NCI-H2171 (cell line): Measurements from ENCODE around the gene GRB10.
"Not testable (repeated sequence)": the region's sequence is repeated elsewhere in the genome, so short reads cannot be mapped to it uniquely, and the experiment has no call there.

Experiments used
- DNase-seq: peaks from one replicate; lab custom pipeline; 2025; lab: John Stamatoyannopoulos, UW

GRB10 gene

DNA sequence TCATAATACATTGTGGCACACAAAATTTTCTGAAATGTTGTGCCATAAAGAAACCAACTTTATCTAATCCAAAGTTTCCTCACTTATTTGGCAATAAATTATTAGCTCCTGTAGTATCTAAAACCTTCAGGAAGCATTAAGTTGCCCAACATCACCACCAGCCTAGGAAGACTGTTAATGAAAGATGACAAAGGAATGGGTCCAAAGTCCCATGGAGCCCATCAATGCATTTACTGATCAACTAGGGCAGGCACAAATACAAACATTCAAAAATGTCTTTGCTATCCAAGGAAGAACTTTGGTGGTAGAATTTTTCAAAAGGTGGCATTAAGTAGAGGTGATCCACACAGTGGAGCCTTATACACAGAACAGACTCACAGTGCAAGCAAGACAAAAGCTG lies 4.5 kb downstream of the GRB10 start:
- DNase-seq, result no peak

DNA sequence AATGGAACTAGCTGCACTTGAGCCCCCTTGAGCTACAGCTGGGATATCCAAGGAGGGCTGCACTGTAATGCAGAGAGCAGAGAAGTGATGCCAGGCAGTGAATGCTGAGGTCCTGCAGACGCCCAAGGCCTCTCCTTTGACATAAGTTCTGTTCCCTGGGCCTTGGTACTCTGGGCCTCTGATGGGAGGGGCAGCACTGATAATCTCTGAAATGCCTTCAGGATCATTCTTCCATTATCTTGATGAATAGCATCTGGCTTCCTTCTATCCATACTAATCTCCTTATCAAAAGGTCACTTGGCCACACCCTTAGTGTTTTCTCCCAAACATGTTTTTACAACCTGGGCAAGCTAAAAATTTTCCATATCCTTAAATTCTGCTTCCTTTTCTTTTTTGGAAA lies 6.9 kb downstream of the GRB10 start:
- DNase-seq, result no peak

DNA sequence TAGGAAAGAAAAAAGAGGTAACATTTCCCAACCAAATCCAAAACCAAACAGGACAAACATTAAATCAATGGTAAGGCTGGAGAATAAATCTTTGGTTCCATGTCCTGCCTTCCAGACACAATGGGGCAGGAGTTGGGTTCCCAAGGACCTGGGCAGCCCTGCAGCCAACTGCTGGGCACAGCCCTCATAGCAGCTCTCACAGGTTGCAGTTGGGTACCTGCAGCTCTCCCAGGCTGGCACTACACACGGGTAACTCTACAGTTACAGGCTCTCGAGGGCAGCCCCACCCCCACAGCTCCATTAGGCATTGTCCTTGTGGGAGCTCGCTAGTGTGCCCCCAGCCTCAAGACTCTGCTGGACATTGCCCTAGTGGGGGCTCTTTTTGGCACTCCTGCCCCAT lies 7.5 kb downstream of the GRB10 start:
- DNase-seq, result no peak

DNA sequence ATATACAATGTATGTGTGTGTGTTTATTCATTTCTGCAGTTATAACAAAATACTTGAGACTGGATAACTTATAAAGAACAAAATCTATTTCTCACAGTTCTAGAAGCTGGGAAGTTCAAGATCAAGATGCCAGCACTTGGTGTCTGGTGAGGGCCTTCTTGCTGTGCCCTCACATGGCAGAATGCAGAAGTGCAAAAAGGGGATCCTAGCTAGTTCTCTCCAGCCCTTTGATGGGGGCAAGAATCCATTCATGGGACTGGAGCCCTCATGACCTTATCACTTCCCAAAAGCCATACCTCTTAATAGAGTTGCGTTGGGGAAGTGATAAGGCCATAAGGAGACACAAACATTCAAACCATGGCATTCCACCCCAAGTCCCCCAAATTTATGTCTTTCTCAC lies 8.4 kb downstream of the GRB10 start:
- no peak for DNase-seq

DNA sequence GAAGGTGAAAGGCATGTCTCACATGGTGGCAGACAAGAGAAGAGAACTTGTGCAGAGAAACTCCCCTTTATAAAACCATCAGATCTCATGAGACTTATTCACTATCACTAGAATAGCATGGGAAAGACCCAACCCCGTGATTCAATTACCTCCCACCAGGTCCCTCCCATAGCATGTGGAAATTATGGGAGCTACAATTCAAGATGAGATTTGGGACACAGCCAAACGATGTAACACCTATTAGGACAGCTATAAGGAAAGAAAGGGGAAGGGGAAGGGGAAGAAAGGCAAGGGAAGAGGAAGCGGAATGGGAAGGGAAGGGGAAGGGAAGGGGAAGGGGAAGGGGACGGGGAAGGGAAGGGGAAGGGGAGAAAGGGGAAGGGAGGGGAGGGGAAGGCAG lies 9.6 kb downstream of the GRB10 start:
- not testable (repeated sequence) for DNase-seq

DNA sequence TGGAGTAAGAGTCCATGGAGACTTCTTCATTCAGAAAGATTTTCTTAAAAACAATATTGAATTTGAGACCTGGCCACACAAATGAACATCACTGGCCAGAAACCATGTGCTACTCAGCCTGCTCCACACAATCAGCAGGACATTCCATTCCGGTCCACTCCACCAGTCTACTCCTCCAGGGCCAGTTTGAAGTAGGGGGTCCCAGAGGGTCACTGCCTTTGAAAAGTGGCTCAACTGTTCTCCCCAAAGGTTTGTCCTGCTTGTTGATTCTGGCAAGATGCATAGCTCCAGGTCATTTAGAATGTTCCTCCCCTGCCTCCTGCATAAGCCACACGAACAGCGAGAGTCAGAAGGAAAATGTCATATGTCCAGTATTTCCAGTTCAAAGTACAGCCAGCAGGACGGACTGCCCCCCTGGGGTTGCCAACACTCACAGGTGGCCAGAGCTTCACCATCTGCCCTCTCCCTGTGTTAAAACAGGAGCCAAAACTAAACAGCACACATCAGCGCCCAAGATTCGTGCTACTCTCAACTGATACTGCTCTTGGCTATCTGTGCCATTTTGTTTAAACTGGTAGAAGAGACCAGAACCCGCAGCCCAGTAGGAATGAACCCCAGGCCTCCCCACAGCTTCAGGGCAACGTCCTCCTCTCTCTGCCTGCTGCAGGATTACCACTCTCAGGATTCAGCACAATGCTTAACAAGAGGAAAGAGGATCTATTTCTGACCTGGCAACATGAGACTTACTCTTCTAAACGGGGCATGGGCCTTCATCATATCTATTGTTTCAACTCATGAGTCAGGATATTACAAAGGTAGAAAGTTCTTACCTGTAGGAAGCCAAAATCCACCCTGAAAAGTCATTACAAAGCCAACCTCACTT lies 11.3 kb downstream of the GRB10 start:
- no peak for DNase-seq

DNA sequence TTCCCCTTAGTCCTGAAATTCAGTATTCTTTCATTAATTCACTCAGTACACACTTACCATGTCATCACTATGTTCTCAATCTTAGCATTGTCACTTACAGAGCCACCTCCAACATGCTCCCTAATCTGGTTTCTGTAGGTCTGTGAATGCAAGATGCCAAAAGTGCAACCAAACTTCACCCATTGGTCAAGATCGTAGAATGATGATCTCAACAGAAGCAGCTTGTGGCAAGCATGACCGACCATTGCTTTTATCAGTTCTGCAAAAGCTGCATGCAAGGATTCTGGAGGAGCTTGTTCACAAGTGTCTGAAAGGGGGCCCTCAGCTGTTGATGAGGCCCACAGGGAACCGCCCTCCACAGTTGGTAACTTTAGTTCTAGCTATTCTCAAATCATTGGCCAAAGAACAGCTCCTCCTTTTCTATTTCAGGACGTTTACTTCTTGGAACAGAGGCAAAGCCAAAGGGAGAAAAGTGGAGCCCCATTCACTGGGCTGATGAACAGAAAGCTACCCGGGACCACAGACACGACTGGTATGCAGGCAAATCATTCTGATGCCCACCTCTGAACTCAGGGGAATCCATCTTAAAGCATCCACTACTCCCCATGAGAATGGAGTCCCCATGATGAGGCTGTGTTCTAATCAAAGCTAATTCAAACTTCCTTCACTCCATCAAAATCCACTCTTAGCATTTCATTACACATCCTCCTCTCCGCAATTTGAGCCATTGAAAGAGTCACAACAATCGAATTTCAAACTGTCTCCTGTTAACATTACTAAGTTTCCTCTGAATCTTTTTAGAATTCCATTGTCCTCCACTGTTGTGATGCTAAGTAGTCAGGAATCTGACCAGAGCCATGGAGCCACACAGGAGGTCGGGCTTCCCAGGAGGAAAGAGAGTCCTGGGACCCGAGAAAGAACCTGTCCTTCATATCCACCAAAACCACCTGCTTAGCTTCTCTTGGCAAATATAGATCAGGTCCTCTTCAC lies 13.9 kb downstream of the GRB10 start:
- DNase-seq, result no peak

DNA sequence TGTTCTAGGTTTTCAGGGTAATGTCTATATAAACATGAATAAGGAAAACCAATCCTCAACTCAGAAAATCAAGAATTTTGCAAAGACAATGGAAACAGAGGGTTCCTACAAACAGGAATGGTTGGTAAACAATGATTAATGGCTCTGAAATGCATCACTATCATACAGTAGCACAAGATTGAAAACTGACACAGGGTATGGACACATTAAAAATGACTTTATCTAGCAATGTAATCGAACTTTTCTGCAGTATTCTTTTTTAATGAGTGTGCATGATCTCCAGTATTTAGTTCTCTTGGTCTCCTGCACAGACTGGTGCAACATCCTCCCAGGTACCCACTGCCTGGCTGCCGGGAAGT lies 15.9 kb downstream of the GRB10 start:
- no peak for DNase-seq

DNA sequence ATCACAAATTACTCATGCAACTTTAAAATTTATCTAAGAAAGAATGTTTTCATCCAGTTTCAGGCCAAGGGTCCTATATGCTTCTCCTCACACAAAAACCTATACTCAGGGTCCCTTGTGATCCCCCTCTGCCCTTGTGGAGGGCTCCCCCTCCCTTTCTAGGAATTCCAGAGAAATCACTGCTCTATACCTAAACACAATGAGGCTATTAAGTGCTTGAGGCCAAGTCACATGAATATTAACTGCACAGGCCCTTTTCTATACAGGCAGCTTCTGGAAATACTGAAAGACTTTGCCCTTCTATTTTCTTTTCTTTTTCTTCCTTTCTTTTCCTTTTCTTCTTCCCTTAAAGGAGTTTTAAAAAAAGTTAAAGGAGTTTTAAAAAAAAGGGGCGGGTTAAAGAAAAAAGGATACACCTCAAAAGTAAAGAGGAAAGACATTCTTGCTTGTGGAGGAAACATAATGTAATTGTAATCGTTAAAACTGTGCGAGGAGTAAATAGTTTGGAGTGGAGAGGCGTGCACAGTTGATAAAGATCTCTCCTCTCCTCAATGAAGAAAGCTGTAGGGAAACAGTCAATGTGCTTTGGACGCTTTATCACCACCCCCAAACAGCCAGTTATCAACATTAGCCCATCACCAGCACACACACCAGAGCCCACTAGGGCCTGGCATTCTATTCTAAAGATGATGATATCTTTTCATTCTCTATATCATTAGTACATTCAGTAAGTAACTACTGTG lies 16.4 kb downstream of the GRB10 start:
- no peak for DNase-seq

DNA sequence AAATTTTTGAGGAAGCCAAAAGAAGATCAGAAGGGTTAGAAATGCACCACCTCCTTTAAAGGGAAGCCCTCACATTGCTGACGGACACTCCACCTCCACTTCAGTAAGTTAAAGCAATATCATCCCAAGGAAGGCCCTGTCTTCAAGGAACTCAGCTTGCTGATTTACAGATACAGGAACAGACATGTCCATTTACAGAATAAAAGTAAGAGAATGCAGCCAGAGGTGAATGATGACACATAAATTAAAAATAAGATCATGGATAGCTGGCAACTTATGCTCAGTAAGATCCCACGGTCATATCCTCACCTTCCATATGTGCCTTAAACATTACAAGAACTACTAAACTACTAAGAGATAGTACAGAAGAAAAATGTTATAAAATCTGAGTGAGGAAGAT lies 20.4 kb downstream of the GRB10 start:
- no peak for DNase-seq

DNA sequence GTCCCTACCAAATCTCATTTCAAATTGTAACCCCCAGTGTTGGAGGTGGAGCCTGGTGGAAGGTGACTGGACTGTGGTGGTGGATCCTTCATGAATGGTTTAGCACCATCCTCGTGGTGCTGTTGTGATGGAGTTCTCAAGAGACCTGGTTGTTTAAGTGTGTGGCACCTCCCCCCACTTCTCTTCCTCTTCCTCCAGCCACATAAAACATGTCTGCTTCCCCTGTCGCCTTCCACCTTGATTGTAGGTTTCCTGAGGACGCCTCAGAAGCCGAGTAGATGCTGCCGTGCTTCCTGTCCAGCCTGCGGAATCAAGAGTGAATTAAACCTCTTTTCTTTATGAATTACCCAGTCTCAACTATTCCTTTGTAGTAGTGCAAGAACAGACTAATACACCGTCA lies 21.0 kb downstream of the GRB10 start:
- no peak for DNase-seq

DNA sequence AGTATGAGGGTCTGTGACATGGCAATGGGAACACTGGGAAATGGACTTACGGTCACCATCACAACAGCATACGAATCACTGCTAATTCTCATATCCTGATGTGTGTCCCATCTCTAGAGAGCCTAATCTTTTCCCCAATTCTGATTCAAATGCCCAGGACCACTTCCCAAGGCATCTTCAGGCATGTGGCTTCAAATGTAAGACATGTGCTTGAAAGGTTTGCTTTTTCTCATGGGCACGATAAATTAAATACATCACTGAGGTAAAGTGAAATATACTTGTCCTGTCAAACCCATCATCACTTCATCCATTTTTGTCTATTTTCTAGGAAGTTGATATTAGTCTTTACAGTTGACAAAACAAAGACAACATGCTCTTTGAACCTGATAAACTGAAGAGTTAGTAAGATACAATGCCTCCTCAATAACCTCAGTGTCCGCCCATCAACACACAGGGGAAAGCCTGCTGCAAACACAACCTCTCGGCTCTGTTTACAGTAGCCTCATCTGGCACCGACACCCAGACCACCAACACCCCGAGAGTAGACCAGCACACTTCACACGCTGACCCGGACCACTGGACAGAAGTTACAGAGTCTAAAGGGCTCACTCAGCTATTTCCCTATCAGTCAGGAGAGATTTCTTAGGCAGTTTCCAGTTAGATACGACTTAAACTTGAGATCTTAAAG lies 24.8 kb downstream of the GRB10 start:
- DNase-seq, result no peak

DNA sequence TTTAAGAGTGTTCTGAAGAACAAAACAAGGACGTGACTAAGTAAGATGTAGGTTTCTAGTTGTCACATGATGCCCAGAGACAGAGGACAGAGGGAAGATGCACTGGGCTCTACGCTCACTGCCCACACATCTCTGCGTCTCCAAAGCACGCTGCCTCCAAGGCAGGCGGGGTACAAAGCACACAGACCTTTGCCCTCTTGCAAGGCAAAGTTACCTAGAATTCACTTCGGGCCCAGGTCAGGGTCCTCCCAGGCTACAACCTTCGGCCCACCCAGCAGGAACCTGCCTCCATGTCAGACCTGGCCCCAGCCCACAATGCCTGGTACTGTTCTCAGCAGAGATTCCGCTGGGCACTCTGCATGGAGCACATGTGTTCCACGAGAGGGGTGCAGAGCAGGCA lies 26.5 kb downstream of the GRB10 start:
- no peak for DNase-seq

DNA sequence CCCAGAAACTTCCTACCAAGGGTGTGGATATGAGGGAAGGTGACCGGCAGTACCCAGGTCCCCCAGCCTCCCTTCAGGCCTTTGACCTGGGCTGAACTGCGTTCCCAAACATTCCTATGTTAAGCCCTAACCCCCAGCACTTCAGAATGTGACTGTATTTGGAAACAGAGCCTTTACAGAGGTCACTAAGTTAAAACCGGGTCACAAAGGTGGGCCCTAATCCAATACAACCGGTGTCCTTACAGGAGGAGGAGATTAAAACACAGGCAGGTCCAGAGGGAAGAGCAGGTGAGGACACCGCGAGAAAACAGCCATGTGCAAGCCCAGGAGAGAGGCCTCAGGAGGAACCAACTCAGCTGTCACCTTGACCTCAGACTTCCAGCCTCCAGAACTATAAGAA lies 28.0 kb downstream of the GRB10 start:
- DNase-seq, result no peak

DNA sequence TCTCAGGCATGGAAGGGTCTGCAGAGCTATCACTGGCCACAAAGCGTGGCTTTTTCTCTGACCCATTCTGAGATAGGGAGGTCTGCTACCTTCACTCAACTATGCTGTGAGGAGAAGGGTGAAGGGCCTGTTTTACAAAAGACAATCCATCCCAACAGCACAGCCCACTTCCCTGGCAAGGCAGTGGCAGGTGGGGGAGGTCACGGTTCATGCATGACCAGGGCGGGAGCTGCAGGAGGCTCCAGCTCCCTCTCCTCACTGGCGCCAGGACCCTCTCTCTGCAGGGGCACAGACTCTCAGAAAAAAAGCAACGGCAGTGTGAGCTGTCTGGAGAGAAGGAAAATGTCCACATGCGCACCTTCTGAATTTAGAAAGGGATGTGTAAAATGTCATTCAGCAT lies 28.5 kb downstream of the GRB10 start:
- no peak for DNase-seq

DNA sequence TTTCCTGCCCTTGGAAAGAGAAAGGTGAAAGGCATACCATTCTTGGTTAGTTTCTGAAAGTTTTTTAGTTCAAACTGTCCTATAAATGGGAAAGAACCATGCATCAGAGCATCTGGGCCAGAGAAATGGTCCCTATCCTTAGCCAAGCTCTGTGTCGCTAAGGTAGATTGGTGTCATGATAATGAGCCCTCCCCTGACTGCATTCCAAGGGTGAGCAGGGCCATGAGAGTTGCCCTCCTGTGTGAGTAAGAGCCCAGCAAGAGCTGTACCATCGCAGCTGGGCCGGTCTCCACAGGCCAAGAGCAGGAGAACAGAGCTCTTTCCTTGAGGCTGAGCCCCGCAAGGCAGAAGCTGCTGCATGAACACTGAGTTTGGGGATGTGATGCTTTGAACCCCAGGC lies 30.3 kb downstream of the GRB10 start:
- no peak for DNase-seq

DNA sequence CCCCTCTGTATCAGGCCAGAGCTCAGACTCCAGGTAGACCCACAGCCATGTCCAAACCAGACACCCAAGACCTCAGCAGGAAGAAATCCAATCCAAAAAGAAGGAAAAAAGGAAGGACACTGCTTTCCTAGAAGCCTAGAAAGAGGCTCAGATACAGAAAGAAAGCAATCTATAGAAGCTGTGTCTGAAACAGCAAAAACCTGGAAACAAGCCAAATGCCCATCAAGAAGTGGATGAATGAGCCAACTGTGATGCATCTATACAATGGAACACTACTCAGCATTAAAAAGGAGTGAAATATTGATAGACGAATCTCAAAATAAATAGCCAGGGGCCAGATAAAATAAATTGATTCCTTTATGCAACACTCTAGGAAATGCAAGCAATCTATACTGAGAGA lies 31.6 kb downstream of the GRB10 start:
- DNase-seq, result no peak

DNA sequence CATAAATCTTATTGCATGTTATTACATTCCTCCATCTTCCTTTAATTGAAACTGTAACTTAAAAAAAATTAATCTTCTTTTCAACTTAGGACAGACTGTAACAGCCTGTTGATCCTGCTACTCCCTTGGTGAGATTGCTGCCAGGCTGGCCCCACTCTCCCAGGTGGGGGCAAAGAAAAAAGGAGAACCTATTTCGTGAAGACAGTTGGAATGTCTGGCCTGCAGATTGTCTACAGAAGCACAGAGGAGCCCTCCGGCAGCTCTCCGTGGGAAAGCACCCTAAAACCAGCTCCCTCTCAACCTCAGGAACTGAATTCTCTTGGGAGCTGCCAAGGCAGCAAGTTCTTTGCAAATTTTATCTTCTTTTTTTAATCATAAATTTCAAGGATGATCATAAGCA lies 32.8 kb downstream of the GRB10 start:
- DNase-seq, result no peak

DNA sequence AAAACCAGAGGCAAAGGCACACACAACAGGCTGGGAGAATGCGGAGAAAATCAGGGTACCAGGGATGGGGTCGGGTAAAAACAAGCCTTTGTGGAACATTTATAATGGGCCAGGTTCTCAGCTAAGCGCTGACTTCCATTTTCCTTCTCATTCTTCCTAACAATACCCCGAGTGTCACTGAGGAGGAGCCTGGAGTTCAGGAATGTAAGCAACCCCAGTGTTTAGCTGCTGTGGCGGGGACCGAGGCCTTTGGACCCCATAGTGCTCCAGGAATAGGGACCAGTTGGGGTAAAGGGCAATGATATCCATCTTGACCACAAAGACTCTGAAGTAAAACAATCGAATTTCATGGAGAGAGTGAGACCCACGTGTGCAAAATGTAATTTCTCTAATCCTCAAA lies 34.2 kb downstream of the GRB10 start:
- DNase-seq, result no peak

DNA sequence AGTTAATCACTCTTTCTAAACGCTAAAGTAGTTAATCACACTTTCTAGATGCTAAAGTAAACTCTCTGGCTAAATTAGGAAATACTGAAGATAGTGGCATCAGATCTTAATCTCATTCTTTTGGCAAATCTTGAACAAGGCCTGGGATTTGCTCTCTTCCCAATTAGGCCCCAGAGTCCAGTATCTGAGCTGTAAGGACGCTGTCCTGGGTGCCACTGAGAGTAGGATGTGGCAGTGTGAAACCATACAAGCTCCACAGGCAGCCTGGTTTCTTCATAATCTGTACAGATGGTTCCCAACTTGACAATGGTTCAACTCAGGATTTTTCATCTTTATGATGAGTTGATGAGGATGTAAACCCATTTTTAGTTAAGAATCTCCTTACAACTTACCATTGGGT lies 36.9 kb downstream of the GRB10 start:
- no peak for DNase-seq

DNA sequence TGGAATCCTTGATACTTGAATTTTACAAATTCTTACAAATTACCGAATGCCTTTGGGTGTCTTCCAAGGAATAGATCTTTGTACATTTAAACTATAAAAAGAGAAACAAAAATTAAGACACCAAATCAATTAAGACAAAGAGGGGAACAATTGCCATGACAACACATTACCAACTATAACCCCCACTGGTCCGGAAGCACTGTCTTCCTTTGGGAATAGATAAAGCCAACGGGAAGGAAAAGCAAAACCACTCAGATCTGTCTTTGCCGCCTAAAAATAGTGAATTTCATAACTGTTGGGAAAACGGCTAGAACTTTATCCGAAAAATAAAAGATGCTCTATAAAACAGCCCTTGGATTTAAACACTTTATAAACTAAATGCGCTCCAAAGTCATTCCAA lies 37.4 kb downstream of the GRB10 start:
- DNase-seq, result no peak

DNA sequence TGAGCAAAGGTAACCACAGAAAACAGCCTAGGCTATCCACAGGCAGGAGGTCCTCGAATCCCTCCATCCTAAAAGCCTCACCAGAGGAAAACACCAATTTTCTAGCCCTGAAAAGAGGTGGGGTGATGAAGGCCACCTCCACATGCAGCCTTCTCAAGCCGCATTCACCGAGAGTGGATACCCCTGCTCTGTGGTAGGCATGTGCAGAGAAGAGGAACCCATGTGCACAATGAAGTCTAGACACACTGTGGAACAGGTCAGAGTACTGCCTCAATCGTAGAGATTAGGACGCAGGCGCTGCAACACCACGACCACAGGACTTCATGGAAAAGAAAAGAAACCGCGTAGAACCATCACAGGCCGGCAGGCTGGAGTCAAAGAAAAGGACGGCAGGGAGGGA lies 38.8 kb downstream of the GRB10 start:
- DNase-seq, result no peak
